ENCODE data around the gene SPEM2. TPM values are rescaled to one million over a fixed set of nuclear protein-coding genes. Genes with fewer than 3 reads are reported as not detected.

SPEM2 gene
- polyA plus RNA-seq, 1 of the 3 experiments (the other 2 are of a cell fraction): not detected

GRCh38 chr17:7414837-7415236, 10.6 kb upstream of the SPEM2 start:
- no peak overlapping the region for H3K4me3 ChIP-seq (ENCODE audit: low read depth in 2 of 2, low read length in 1 of 2)
- H3K27me3 ChIP-seq (ENCODE audit: insufficient read depth): no peaks in the 10 kb centered on the region
- H3K9me3 ChIP-seq: no peaks in the 10 kb centered on the region
- 100% methylated on average over 8 of the region's 14 CpGs for WGBS (ENCODE audit: low lambda C conversion rate)
- no peak overlapping the region for H3K4me2 ChIP-seq
- no peaks in the 10 kb centered on the region for H3K79me2 ChIP-seq (ENCODE audit: insufficient read depth)
- H2AFZ ChIP-seq (ENCODE audit: low read depth): no peak overlapping the region
- H3K4me1 ChIP-seq (ENCODE audit: control insufficient read depth in 1 of 2, insufficient read depth in 2 of 2, low read depth in 1 of 2, low read length in 1 of 2): no peaks in the 10 kb centered on the region
- no peaks in the 10 kb centered on the region for H3F3A ChIP-seq (replicated peaks; ENCODE audit: insufficient read depth)
- CTCF ChIA-PET: interaction anchor here (0.9 to 1.6 kb wide), 2 partner anchors 10 to 11 kb away, joined by 3 to 4 read pairs; partner anchors contain the start of gene TMEM256
- TF ChIP-seq SIN3A (IDR thresholded peaks at IDR 0.05; ENCODE audit: borderline replicate concordance, low read depth, low read length) (no peak), TAF1 (IDR thresholded peaks at IDR 0.05; ENCODE audit: borderline replicate concordance, low read depth, low read length) (no peak), RCOR1 (IDR thresholded peaks at IDR 0.05; ENCODE audit: low read length) (no peak), ELF1 (IDR thresholded peaks at IDR 0.05) (no peak), RXRA (IDR thresholded peaks at IDR 0.05; ENCODE audit: borderline replicate concordance, low read depth) (no peak), JUND (IDR thresholded peaks at IDR 0.05) (no peak), REST (IDR thresholded peaks at IDR 0.05; ENCODE audit: low read depth, low read length) (no peak), MAX (IDR thresholded peaks at IDR 0.05; ENCODE audit: low read depth) (no peak), FOSL2 (IDR thresholded peaks at IDR 0.05; ENCODE audit: borderline replicate concordance, low read depth) (no peak), MEF2A (IDR thresholded peaks at IDR 0.05; ENCODE audit: borderline replicate concordance, low read depth) (no peak), USF1 (IDR thresholded peaks at IDR 0.05; ENCODE audit: borderline replicate concordance, low read depth) (no peak), CTCF (IDR thresholded peaks at IDR 0.05) (no peak), RFX5 (IDR thresholded peaks at IDR 0.05; ENCODE audit: low read length) (no peak), IRF3 (IDR thresholded peaks at IDR 0.05; ENCODE audit: low read depth, low read length) (no peak), FOXJ3 (CRISPR knock-in tag; IDR thresholded peaks at IDR 0.05) (no peak), USF2 (IDR thresholded peaks at IDR 0.05; ENCODE audit: borderline replicate concordance, low read depth, low read length) (no peak), FOXM1 (IDR thresholded peaks at IDR 0.05; ENCODE audit: low read depth) (no peak), ZBTB33 (IDR thresholded peaks at IDR 0.05; ENCODE audit: borderline replicate concordance, low read depth) (no peak)
- DNase-seq: no peak
- no peaks in the 10 kb centered on the region for H4K20me1 ChIP-seq (ENCODE audit: insufficient read depth)
- no peak overlapping the region for H3K27ac ChIP-seq (ENCODE audit: low read depth in 2 of 2, low read length in 1 of 2)
- H3K9me2 ChIP-seq: no peaks in the 10 kb centered on the region
- POLR2A ChIA-PET: no interaction called here
- no peak overlapping the region for H3K9ac ChIP-seq
- peaks cover under 1 to 54% of the 10 kb centered on the region in 2 experiments for H3K36me3 ChIP-seq (replicated peaks in 1 of 2; ENCODE audit: control insufficient read depth in 1 of 2, insufficient read depth in 2 of 2, low read length in 1 of 2)
